AG09309 (cell line): ENCODE data around the gene MMP20.

ENCODE experiments used
- DNase-seq: peaks from one replicate; pipeline ENCODE4 v3.0.0-alpha.2; 2010; ENCODE audit warnings: low read depth
- H3K4me3 ChIP-seq: 2 replicates; pipeline ENCODE4 v1.5.1; 2011; ENCODE audit warnings: mild to moderate bottlenecking, low read depth, low read length, moderate library complexity; ENCODE audit not compliant: control insufficient read depth
- CTCF ChIP-seq: IDR thresholded peaks from 2 replicates; pipeline ENCODE4 v1.5.1; 2011; ENCODE audit warnings: mild to moderate bottlenecking, low read depth, low read length, inconsistent platforms; ENCODE audit not compliant: insufficient read depth, control insufficient read depth; ENCODE audit errors: missing control alignments

The MMP20 gene

GRCh38 chr11:102546923-102547471 is 78.1 kb downstream of the MMP20 start:
- DNase-seq: no peak
- no peak for TF ChIP-seq CTCF
- no peak overlapping the region for H3K4me3 ChIP-seq

- no peak for DNase-seq
- no peak for TF ChIP-seq CTCF
- no peak overlapping the region for H3K4me3 ChIP-seq
Observed at GRCh38 chr11:102546427-102546826, 78.7 kb downstream of the MMP20 start.

GRCh38 chr11:102545701-102546100 is 79.4 kb downstream of the MMP20 start:
- DNase-seq: no peak
- no peak for TF ChIP-seq CTCF
- H3K4me3 ChIP-seq: no peak overlapping the region

- no peak for DNase-seq
- TF ChIP-seq CTCF: no peak
Observed at GRCh38 chr11:102544594-102544993, 80.5 kb downstream of the MMP20 start.

GRCh38 chr11:102539567-102539966 is 85.6 kb downstream of the MMP20 start:
- H3K4me3 ChIP-seq: no peak overlapping the region
- no peak for DNase-seq
- no peak for TF ChIP-seq CTCF

More at GRCh38 chr11:102544594-102544993, 80.5 kb downstream of the MMP20 start:
- H3K4me3 ChIP-seq: no peak overlapping the region

GRCh38 chr11:102538932-102539331 is 86.2 kb downstream of the MMP20 start:
- no peak overlapping the region for H3K4me3 ChIP-seq
- no peak for DNase-seq
- no peak for TF ChIP-seq CTCF
